ENCODE results near the gene CMPK2.

- TF ChIP-seq EZH2phosphoT487 (IDR thresholded peaks at IDR 0.05; ENCODE audit: borderline replicate concordance) (no peak), CTCF (conservative IDR thresholded peaks at IDR 0.05; ENCODE audit: low read length) (no peak)
These were observed 1.9 kb downstream of the CMPK2 start for GRCh38 chr2:6863792-6864191.
